ENCODE measurements around the gene COLQ.

GRCh38 chr3:15429080-15429479, 92.4 kb downstream of the COLQ start:
- TF ChIP-seq CTCF (IDR thresholded peaks at IDR 0.05) (no peak), TCF7L2 (IDR thresholded peaks at IDR 0.05; ENCODE audit: low read depth, low read length) (no peak), POLR2AphosphoS5 (IDR thresholded peaks at IDR 0.05; ENCODE audit: low read depth, low read length) (no peak)
